Stimulated activated naive CD8-positive, alpha-beta T cell treated with anti-CD3 and anti-CD28 coated beads, Interleukin-15, Interleukin-2, amounts not matched to agents 100 U/mL and 50 U/mL, for 24 hours (primary cell): Measurements from ENCODE around the gene NEDD4L.

Source experiments
- ATAC-seq: fragments of 150-1000 bp; cut with Tn5 transposase; one replicate; pipeline ENCODE4 v1.10.0; 2021
- DNase-seq: peaks from one replicate; pipeline ENCODE4 v3.0.0; 2021

The NEDD4L gene

DNA sequence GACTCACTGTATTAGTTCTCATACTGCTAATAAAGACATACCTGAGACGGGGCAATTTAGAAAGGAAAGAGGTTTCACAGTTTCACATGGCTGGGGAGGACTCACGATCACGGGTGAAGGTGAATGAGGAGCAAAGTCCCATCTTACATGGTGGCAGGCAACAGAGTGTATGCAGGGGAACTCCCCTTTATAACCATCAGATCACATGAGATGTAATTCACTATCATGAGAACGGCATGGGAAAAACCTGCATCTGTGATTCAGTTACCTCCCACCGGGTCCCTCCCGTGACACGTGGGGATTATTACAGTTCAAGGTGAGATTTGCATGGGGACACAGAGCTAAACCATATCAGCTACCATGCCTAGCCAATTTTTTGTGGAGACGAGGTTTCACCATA, 168.2 kb downstream of the NEDD4L start:
- DNase-seq = no peak
- ATAC-seq = peak; percentile 28

GRCh38 chr18:58213440-58213839, 169.4 kb downstream of the NEDD4L start:
- ATAC-seq = peak; percentile 43
- no peak for DNase-seq

GRCh38 chr18:58215011-58215410, 171.0 kb downstream of the NEDD4L start:
- DNase-seq = no peak
- ATAC-seq = no peak

GRCh38 chr18:58216071-58216481, 172.1 kb downstream of the NEDD4L start:
- ATAC-seq (no peak), DNase-seq (no peak)

- ATAC-seq (no peak), DNase-seq (no peak)
These were observed 173.0 kb downstream of the NEDD4L start for GRCh38 chr18:58217052-58217451.

DNA sequence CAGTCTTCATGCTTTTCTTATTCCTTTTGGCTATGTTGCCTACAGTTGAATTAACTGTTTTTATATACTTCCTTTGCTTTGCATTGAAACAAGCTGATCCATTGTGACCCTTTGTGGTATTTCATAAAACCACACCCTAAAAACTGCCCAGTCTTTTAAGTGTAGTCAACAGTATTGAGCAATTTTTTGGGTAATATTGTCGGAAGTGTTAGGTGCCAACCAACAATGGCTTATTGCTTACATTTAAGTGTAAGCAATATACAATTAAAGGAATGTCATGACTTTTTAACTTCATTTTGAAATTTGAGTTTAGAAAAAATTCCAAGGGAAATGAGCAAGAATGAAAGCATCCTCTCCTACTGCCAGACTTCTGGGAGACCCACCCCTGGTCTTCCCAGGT, 174.1 kb downstream of the NEDD4L start:
- no peak for DNase-seq
- ATAC-seq = no peak

GRCh38 chr18:58221060-58221725, 177.2 kb downstream of the NEDD4L start:
- DNase-seq (no peak), ATAC-seq (no peak)

GRCh38 chr18:58222432-58223125, 178.6 kb downstream of the NEDD4L start:
- no peak for DNase-seq
- no peak for ATAC-seq

GRCh38 chr18:58223717-58224424, 179.8 kb downstream of the NEDD4L start:
- DNase-seq (no peak), ATAC-seq (no peak)

DNA sequence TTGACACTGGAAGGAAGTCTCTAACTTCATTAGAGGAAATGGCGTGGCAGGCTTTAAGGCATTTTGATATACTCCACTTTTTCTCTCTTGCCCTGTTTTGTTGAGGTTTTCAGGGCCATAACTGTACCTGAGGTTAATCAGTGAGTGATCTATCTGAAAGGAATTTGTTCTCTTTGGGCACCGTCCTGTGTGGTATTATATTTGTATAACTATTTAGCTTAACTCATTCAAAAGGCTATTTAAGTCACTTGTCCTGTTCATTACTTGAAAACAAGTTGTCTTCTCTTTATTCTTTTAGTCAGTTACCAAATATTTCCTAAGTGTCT, 180.4 kb downstream of the NEDD4L start:
- no peak for DNase-seq

GRCh38 chr18:58225101-58225500, 181.1 kb downstream of the NEDD4L start:
- ATAC-seq = peak; percentile 85
- DNase-seq = peak; percentile 43

More for the DNA sequence above, 180.4 kb downstream of the NEDD4L start:
- no peak for ATAC-seq

GRCh38 chr18:58226429-58226828, 182.4 kb downstream of the NEDD4L start:
- DNase-seq (no peak), ATAC-seq (no peak)

- DNase-seq (no peak), ATAC-seq (no peak)
These were observed 183.4 kb downstream of the NEDD4L start for GRCh38 chr18:58227361-58227930.

DNA sequence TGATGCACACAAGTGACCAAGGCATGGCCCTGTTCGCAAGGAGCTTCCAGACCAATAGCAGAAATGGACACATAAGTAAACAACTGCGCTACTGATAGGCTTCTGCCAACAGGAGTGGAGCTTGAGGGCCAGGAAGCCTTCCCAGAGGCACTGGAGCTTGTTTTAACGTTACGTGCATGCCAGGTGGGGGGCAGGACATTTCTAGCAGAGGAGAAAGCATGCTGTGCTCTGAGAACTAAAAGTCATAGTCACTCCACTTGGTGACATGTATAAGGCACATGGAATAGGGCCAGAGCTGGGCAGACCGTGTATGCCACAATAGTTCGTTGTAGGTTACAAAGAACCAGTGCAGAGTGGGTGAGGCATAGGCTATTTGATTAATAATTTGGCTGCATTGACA, 184.2 kb downstream of the NEDD4L start:
- no peak for DNase-seq
- ATAC-seq = no peak

DNA sequence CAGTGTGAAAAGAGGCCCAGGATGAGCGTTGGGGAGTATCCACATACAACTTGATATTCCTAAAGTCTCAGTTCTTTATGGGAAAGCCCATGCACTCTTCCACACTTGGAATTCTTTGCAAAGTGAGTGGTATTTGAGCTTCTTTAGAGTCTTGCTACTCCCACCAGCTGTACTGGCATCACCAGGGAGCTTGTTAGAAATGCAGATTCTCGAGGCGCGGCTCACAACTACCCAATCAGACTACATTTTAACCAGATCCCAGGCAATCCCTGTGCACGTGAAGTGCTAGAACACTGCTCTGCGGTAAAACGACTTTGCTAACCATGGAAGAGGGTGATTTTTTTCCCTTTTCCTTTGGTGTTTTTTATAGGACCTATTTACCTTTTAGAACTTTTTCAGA, 184.7 kb downstream of the NEDD4L start:
- DNase-seq = no peak
- ATAC-seq = no peak

- no peak for DNase-seq
- ATAC-seq = no peak
These were observed 185.1 kb downstream of the NEDD4L start for GRCh38 chr18:58229162-58229561.

- DNase-seq = no peak
- no peak for ATAC-seq
These were observed 186.6 kb downstream of the NEDD4L start for GRCh38 chr18:58230438-58231179.

DNA sequence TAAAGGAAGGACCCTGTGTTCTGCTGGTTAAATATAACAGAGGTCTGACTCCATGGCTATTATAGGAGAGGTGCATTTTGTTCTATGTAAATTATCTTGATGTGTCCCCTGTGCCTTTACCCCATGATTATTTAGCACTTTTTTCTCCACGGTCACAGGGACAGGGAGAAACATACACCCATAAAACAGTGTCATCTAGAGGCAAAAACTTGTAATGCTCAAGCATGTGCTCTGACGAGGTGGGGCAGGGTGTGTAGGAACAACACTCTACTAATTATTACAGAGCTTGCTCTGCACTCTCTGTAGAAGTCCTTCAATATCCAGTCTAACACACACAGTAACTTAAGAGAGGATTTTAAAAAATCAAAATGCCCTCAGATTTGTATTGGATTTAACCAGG, 187.9 kb downstream of the NEDD4L start:
- no peak for DNase-seq
- ATAC-seq = no peak

- ATAC-seq (no peak), DNase-seq (no peak)
These were observed 188.6 kb downstream of the NEDD4L start for GRCh38 chr18:58232668-58233067.

DNA sequence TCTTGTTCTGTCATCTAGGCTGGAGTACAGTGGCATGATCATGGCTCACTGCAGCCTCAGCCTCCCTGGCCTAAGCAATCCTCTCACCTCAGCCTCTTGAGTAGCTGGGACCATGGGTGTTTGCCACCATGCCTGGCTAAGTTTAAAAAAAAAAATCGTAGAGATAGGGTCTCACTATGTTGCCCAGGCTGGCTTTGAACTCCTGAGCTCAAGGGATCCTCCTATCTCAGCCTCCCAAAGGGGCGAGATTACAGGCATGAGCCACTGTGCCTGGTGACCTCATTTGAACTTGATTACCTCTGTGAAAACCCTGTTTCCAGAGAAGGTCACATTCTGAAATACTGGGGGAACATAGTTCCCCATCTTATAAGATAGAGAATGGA, 190.3 kb downstream of the NEDD4L start:
- ATAC-seq (no peak), DNase-seq (no peak)

DNA sequence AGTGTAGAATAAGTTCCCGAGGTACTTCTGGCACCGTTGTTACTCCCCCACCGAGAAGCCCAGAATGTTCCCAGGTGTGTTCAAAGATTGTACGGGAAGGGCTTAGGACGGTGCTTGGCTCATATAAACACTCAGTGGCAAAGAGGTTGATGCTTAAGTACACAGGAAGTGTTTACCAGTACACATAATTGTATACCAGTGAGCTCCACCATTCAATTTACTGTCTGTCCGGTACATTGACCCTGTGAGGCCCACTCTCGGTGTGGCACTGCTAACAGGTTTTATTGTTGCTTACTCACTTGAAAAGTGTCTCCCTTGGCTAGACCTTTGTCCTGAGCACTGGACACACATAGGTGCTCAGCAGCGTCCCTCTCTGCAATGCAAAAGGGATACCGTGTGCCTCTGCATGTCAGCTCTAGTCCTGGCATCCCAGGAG, 191.0 kb downstream of the NEDD4L start:
- ATAC-seq (no peak), DNase-seq (no peak)

DNA sequence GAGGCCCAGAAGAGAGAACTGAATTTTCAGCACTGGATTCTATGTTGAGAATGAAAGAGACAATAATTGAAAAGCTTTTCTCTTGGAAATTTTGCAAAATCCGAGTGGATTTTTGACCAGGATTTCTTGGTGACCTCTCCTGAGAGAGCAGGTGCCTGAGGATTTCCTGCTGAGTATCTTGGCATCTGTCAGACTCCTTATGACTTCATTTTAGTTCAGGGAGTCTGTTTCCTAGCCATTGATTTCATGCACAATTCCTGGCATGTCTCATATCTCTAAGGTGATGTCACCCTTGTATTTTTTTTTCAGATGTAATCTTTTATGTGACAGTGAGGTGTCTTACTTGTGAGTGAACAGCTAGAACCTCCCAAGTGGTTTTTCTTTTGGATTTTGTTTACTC, 195.9 kb downstream of the NEDD4L start:
- ATAC-seq (no peak), DNase-seq (no peak)
